CD8-positive, alpha-beta memory T cell (primary cell): Measurements from ENCODE around the gene TEX53. TPM values are rescaled to one million over a fixed set of nuclear protein-coding genes. Genes with fewer than 3 reads are reported as not detected.

Experiments
- CTCF ChIA-PET: fragments of 350-600 bp; sonication (Branson Sonifier 250); formaldehyde crosslinking; loops from one replicate; lab custom pipeline; 2021; ENCODE audit warnings: antibody characterized with exemption; lab: Charles Lee
- POLR2A ChIA-PET: fragments of 350-600 bp; sonication (Branson Sonifier 250); formaldehyde crosslinking; loops from one replicate; lab custom pipeline; 2021; ENCODE audit warnings: antibody characterized with exemption; lab: Charles Lee
- DNase-seq, 5 donors: peaks; one replicate each; pipeline versions ENCODE4 v3.0.0 to v3.0.0-alpha.2; 2020 to 2022; ENCODE audit warnings: mixed read lengths in 1 of 5
- H3K27ac ChIP-seq: one replicate; pipeline ENCODE4 v1.7.0; 2013; ENCODE audit warnings: low read depth, mild to moderate bottlenecking, low read length, moderate library complexity
- H3K27me3 ChIP-seq: 2 replicates; pipeline ENCODE4 v1.7.0; 2013; ENCODE audit warnings: low read length, mild to moderate bottlenecking; ENCODE audit not compliant: insufficient read depth, poor library complexity, severe bottlenecking
- H3K36me3 ChIP-seq: 2 replicates; pipeline ENCODE4 v1.7.0; 2013; ENCODE audit warnings: mild to moderate bottlenecking, low read length, moderate library complexity; ENCODE audit not compliant: insufficient read depth
- H3K4me1 ChIP-seq: 2 replicates; pipeline ENCODE4 v1.7.0; 2013; ENCODE audit warnings: mild to moderate bottlenecking, low read length, moderate library complexity; ENCODE audit not compliant: insufficient read depth
- H3K4me3 ChIP-seq: 2 replicates; pipeline ENCODE4 v1.7.0; 2013; ENCODE audit warnings: mild to moderate bottlenecking, low read length
- H3K9me3 ChIP-seq: 2 replicates; pipeline ENCODE4 v1.7.0; 2013; ENCODE audit warnings: mild to moderate bottlenecking, low read length
- H3K27ac Mint-ChIP-seq, 8 donors: one replicate each; pipeline ENCODE4 v1.8.0; 2020 to 2021; ENCODE audit warnings: mixed read lengths in 8 of 8, mild to moderate bottlenecking in 6 of 8, inconsistent platforms in 3 of 8, moderate library complexity in 3 of 8
- H3K27me3 Mint-ChIP-seq, 2 donors: one replicate each; pipeline ENCODE4 v1.8.0; 2020 to 2021; ENCODE audit warnings: mixed read lengths in 2 of 2, mild to moderate bottlenecking in 1 of 2, moderate library complexity in 1 of 2
- H3K36me3 Mint-ChIP-seq, 3 donors: one replicate each; pipeline ENCODE4 v1.8.0; 2020 to 2021; ENCODE audit warnings: mixed read lengths in 3 of 3, inconsistent platforms in 1 of 3, mild to moderate bottlenecking in 1 of 3
- H3K4me1 Mint-ChIP-seq, 3 donors: one replicate each; pipeline ENCODE4 v1.8.0; 2020 to 2021; ENCODE audit warnings: mixed read lengths in 3 of 3, inconsistent platforms in 1 of 3, mild to moderate bottlenecking in 1 of 3
- H3K4me3 Mint-ChIP-seq, 7 donors: one replicate each; pipeline ENCODE4 v1.8.0; 2020 to 2021; ENCODE audit warnings: mixed read lengths in 7 of 7, mild to moderate bottlenecking in 6 of 7, moderate library complexity in 4 of 7, inconsistent platforms in 2 of 7
- H3K9me3 Mint-ChIP-seq, 5 donors: one replicate each; pipeline ENCODE4 v1.8.0; 2020 to 2022; ENCODE audit warnings: mixed read lengths in 5 of 5, mild to moderate bottlenecking in 3 of 5, moderate library complexity in 2 of 5, inconsistent platforms in 1 of 5
- polyA plus RNA-seq: library from polyadenylated mRNA; unstranded; fragments of 300-500 nt; fragmentation: Illumina TruSeq; gene quantifications from one replicate; pipeline ENCODE4 v1.2.3, GENCODE V29; 2021
- total RNA-seq, 2 experiments: library from RNA; stranded (reverse); gene quantifications; one replicate each; pipeline ENCODE4 v1.2.3, GENCODE V29; 2021

TEX53 gene
- total RNA-seq (not detected), polyA plus RNA-seq (not detected)

DNA sequence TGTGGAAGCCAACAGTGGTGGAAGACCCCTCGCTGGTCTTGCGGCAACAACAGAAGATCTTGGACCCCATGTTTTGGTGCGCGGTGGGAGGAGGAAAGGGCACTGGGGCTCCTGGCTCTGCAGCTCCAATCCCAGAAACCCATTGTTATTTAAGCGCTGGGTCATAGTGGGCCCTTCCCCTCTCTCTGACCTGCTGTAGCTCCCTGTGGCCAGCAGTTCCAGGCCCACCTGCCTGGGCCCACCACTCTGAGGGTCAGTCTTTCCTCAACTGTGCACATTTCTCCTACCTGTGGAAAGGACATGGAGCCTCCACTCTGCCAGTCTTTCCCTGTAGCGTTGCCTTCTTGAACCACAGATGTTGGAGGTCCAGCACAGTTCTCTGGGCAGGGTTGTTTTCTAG is at the start of gene TEX53:
Gene TEX53 (minus strand): TSS at position 101 of the 400 bp plus-strand sequence. CDS start 31 bp downstream, at position 70.
- Histone ChIP-seq H3K36me3 (no peaks in the 10 kb centered on the region), H3K9me3 (no peaks in the 10 kb centered on the region), H3K27ac (no peak within 1 kb of the TSS), H3K4me1 (peaks cover 10% of the 10 kb centered on the region), H3K4me3 (no peak within 1 kb of the TSS), H3K27me3 (no peaks in the 10 kb centered on the region)
- peak within 1 kb of the TSS in 1 of 8 donors; percentile 38 for H3K27ac Mint-ChIP-seq
- H3K9me3 Mint-ChIP-seq: no peaks in the 10 kb centered on the region
- peaks cover 5 to 6% of the 10 kb centered on the region in 2 donors for H3K27me3 Mint-ChIP-seq
- no peak for DNase-seq
- H3K4me1 Mint-ChIP-seq: peaks cover 6 to 11% (median 7%) of the 10 kb centered on the region in 3 donors
- ChIA-PET CTCF (interaction anchor here (0.8 to 1.6 kb wide), 3 partner anchors 170 to 262 kb away, joined by 3 to 4 read pairs (median 3); no protein-coding TSS in a partner anchor), POLR2A (interaction anchor here (0.7 kb wide), 1 partner anchor 70 kb away, joined by 3 read pairs; the partner anchor contains the start of gene ATP6V1G1)
- H3K4me3 Mint-ChIP-seq: no peak within 1 kb of the TSS
- no peaks in the 10 kb centered on the region for H3K36me3 Mint-ChIP-seq

DNA sequence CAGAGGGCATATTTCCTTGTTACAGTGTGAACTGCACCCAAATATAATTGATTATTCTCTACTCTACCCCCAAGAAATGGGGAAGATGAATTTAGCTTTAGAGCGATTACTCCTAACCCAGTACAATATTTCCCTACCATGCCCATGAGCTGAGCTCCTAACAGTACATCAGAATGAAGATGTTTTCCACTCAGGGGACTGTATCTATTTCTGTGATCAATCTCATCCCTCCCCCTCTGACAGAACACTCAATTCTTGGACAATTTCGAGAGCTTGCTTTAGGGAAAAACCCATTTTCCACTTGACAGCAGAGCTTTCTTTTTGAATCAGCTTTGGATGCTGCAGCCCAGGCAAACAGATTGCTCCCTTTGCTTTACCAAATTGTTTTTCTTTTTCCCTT is 49.1 kb upstream of the TEX53 start:
- no peak for DNase-seq
- Histone ChIP-seq H3K4me3 (no peak overlapping the region), H3K4me1 (peaks cover 4% of the 10 kb centered on the region), H3K9me3 (no peaks in the 10 kb centered on the region), H3K36me3 (no peaks in the 10 kb centered on the region), H3K27ac (no peak overlapping the region), H3K27me3 (no peaks in the 10 kb centered on the region)
- Mint-ChIP-seq H3K27ac (no peak overlapping the region), H3K9me3 (no peaks in the 10 kb centered on the region), H3K36me3 (peaks cover 0 to 1% (median 0%) of the 10 kb centered on the region in 3 donors), H3K27me3 (peaks cover 0 to 2% of the 10 kb centered on the region in 2 donors), H3K4me3 (no peak overlapping the region), H3K4me1 (peaks cover 6 to 22% (median 21%) of the 10 kb centered on the region in 3 donors)
- POLR2A ChIA-PET: no interaction called here
- CTCF ChIA-PET: interaction anchor here (1.1 to 3.0 kb wide), 5 partner anchors 26 to 223 kb away, joined by 3 to 11 read pairs (median 4); partner anchors contain the start of gene TEX48

DNA sequence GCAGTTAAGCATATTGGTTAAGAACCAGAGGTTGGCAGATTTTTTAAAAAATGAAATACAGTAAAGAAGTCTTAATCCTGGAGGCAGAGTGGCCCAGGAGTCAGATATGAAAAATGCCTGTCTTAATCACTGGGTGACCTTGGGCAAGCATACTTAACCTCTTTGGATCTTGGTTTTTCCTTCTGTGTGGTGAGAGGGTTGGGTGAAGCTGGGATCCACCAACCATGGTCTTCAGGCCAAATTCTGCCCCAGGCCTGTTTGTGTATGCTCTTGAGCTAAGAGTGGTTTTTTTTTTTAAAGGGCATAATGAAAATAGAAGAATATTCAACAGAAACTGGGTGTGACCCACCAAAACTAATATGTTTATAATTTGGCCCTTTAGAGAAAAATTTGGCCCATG is 44.4 kb upstream of the TEX53 start:
- Histone ChIP-seq H3K4me3 (no peak overlapping the region), H3K9me3 (no peaks in the 10 kb centered on the region), H3K36me3 (no peaks in the 10 kb centered on the region), H3K27me3 (no peaks in the 10 kb centered on the region), H3K4me1 (peaks cover 8% of the 10 kb centered on the region), H3K27ac (no peak overlapping the region)
- ChIA-PET CTCF (no interaction called here), POLR2A (no interaction called here)
- Mint-ChIP-seq H3K9me3 (no peaks in the 10 kb centered on the region), H3K4me3 (no peak overlapping the region), H3K27me3 (peaks cover 0 to under 1% of the 10 kb centered on the region in 2 donors), H3K36me3 (peaks cover 0 to 3% (median 0%) of the 10 kb centered on the region in 3 donors), H3K4me1 (peaks cover 14 to 17% (median 16%) of the 10 kb centered on the region in 3 donors), H3K27ac (peak overlapping the region in 3 of 8 donors; percentile 3 to 9 (median 5))
- DNase-seq: no peak

DNA sequence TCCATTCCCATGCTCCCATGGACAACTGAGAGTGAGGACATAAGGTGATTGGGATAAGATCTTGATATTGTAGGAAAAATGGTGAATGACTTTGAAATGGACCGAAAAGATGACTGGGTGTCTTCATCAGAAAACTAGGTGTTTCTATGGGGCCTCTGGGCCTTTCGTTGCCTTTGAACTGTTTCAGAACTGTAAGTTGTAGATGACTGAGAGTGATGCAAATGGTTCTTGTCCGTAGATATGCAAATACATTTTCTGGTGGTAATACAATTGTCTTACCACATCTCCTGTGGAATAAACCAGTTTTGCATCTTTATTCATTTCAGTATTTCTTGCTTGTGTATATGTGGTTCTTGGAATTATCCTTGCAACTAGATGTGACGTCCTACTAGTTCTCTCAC is 40.3 kb upstream of the TEX53 start:
- Mint-ChIP-seq H3K36me3 (peaks cover 0 to 2% (median 0%) of the 10 kb centered on the region in 3 donors), H3K4me1 (peaks cover 31 to 37% (median 37%) of the 10 kb centered on the region in 3 donors), H3K4me3 (peak overlapping the region in 4 of 7 donors; percentile 2 to 78 (median 46)), H3K9me3 (no peaks in the 10 kb centered on the region), H3K27ac (peak overlapping the region in 7 of 8 donors; percentile 10 to 80 (median 49)), H3K27me3 (peaks cover 0 to 3% of the 10 kb centered on the region in 2 donors)
- no peak overlapping the region for H3K4me3 ChIP-seq
- H3K27ac ChIP-seq: no peak overlapping the region
- no peak for DNase-seq
- peaks cover 14% of the 10 kb centered on the region for H3K4me1 ChIP-seq
- ChIA-PET CTCF (interaction anchor here (0.6 to 2.4 kb wide), 2 partner anchors 17 to 41 kb away, joined by 3 to 9 read pairs; partner anchors contain the start of gene TEX48), POLR2A (no interaction called here)
- H3K27me3 ChIP-seq: no peaks in the 10 kb centered on the region
- H3K36me3 ChIP-seq: no peaks in the 10 kb centered on the region
- H3K9me3 ChIP-seq: no peaks in the 10 kb centered on the region

DNA sequence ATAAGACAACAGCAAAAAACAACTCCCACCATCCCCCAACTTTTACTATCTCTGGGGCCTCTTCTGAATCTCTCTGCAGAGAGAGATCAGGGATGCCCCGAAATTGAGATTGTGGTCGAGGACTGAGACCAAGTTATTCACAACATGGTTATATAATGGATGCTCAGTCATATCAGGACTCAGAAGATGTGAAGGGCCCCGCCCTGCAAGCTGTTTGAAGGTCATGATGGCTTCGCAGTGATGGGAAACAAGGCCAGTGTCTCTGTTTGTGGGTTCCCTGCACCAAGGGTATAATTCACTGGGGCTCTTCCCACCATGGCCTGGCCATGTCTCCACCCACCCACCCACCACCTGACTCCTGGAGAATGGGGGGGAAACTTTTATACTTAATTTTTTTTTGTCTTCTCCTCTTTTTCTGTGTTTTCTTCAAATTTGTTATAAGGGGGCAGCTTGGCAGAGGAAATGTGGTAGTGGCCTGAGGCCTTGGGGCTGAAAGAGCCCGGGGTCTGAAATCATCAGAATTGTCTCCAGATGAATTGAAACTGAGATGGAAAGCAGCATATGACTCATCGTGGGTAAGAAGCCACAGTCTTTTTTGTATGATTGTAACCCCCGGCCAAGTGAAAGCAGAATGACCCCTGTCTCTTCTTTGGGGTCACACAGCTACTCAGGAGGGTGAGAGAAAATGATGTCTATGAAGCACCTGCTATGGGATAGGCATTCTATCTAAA is 39.4 kb upstream of the TEX53 start:
- peaks cover 16% of the 10 kb centered on the region for H3K4me1 ChIP-seq
- peak overlapping the region in 5 of 7 donors; percentile 34 to 78 (median 68) for H3K4me3 Mint-ChIP-seq
- H3K9me3 Mint-ChIP-seq: no peaks in the 10 kb centered on the region
- peaks cover 0 to 3% of the 10 kb centered on the region in 2 donors for H3K27me3 Mint-ChIP-seq
- POLR2A ChIA-PET: no interaction called here
- peaks cover 0 to 2% (median 0%) of the 10 kb centered on the region in 3 donors for H3K36me3 Mint-ChIP-seq
- peak overlapping the region; percentile 78 to 94 (median 90) for H3K27ac Mint-ChIP-seq
- H3K27me3 ChIP-seq: no peaks in the 10 kb centered on the region
- peaks cover 31 to 45% (median 40%) of the 10 kb centered on the region in 3 donors for H3K4me1 Mint-ChIP-seq
- H3K36me3 ChIP-seq: no peaks in the 10 kb centered on the region
- no peaks in the 10 kb centered on the region for H3K9me3 ChIP-seq
- DNase-seq: peak in 2 of 5 donors; percentile 35 to 68
- no peak overlapping the region for H3K27ac ChIP-seq
- no peak overlapping the region for H3K4me3 ChIP-seq
- CTCF ChIA-PET: interaction anchor here (0.6 to 1.2 kb wide), 3 partner anchors 12 to 42 kb away, joined by 3 read pairs; no protein-coding TSS in a partner anchor

DNA sequence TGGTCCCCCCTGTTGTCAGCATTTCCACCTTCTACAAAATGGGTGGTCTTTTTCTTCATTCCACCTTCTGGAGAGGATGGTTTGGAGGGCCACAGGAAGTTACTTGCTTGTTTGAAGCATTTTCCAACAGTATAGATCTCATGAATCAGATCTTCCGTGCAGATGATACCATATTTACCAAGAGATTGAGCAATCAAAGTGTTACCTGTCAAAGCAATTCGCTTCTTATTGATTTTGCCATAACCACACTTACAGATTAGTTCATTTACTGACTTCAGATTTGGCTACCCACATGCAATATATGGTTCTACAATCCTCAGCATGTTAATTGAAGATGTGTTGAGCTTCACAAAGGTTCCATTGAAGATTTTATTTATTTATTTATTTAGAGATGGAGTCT is 38.3 kb upstream of the TEX53 start:
- Histone ChIP-seq H3K9me3 (no peaks in the 10 kb centered on the region), H3K4me3 (no peak overlapping the region), H3K27ac (no peak overlapping the region), H3K4me1 (peaks cover 26% of the 10 kb centered on the region), H3K36me3 (no peaks in the 10 kb centered on the region), H3K27me3 (no peaks in the 10 kb centered on the region)
- ChIA-PET CTCF (interaction anchor here (1.1 to 1.2 kb wide), 2 partner anchors 13 to 15 kb away, joined by 3 read pairs; no protein-coding TSS in a partner anchor), POLR2A (interaction anchor here (0.7 kb wide), 2 partner anchors 39 to 350 kb away, joined by 6 to 11 read pairs; no protein-coding TSS in a partner anchor)
- Mint-ChIP-seq H3K4me3 (no peak overlapping the region), H3K36me3 (peaks cover 0 to 4% (median 2%) of the 10 kb centered on the region in 3 donors), H3K4me1 (peaks cover 41 to 55% (median 51%) of the 10 kb centered on the region in 3 donors), H3K9me3 (no peaks in the 10 kb centered on the region), H3K27ac (peak overlapping the region in 2 of 8 donors; percentile 41 to 61), H3K27me3 (peaks cover 0 to 3% of the 10 kb centered on the region in 2 donors)
- no peak for DNase-seq

DNA sequence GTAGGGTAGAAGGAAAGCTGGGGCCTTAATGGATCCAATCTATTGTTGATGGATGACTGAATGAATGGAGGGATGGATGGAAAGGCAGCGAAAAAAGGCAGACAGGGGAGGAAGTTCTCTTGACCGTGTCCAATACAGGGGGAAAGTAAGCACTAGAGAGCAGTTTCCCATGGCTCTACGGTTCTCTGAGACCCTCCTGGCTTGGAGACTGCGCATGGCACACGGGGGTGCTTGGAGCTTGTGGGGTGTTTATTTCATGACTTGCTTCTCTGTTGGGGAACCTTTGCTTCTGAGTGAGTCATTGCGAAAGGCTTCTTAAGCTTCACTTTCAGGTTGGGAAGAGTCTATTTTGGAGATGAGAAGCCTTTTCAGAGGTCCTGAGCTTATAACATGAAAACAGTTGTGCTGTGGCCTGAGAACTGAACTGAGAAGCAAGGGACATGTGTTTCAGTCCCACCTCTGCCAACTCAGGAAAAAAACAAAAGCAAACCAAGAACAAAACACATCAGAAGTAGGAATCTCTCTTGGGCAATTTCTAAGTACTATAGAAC is 37.2 kb upstream of the TEX53 start:
- CTCF ChIA-PET: interaction anchor here (1.0 kb wide), 1 partner anchor 14 kb away, joined by 3 read pairs; no protein-coding TSS in a partner anchor
- POLR2A ChIA-PET: no interaction called here

More for the DNA sequence above, 37.2 kb upstream of the TEX53 start:
- H3K4me1 Mint-ChIP-seq: peaks cover 49 to 66% (median 61%) of the 10 kb centered on the region in 3 donors
- H3K36me3 Mint-ChIP-seq: peaks cover 0 to 5% (median 0%) of the 10 kb centered on the region in 3 donors
- Histone ChIP-seq H3K4me3 (no peak overlapping the region), H3K27ac (no peak overlapping the region), H3K9me3 (no peaks in the 10 kb centered on the region), H3K4me1 (peaks cover 30% of the 10 kb centered on the region), H3K27me3 (no peaks in the 10 kb centered on the region), H3K36me3 (no peaks in the 10 kb centered on the region)
- H3K27me3 Mint-ChIP-seq: peaks cover 0 to 3% of the 10 kb centered on the region in 2 donors
- H3K9me3 Mint-ChIP-seq: no peaks in the 10 kb centered on the region
- no peak for DNase-seq
- peak overlapping the region in 1 of 7 donors; percentile 46 for H3K4me3 Mint-ChIP-seq
- H3K27ac Mint-ChIP-seq: peak overlapping the region in 4 of 8 donors; percentile 4 to 66 (median 43)
